ENCODE results near the gene FLT1. TPM values are rescaled to one million over a fixed set of nuclear protein-coding genes. Genes with fewer than 3 reads are reported as not detected.
A peak's percentile ranks its signal among the peaks of the same experiment; 100 is the strongest.

FLT1 gene
- total RNA-seq, 3 donors from 2014 or later, result 14.7 to 29.0 (median 18.8) TPM

- Mint-ChIP-seq H3K4me1 (ENCODE audit: low read depth) (no peaks in the 10 kb centered on the region), H3K27me3 (ENCODE audit: low read depth) (peaks cover 1% of the 10 kb centered on the region), H3K36me3 (ENCODE audit: insufficient read depth) (no peaks in the 10 kb centered on the region), H3K4me3 (no peak overlapping the region), H3K9me3 (no peaks in the 10 kb centered on the region)
- DNase-seq, result no peak
- ATAC-seq, result peak; percentile 43 to 48
Observed at GRCh38 chr13:28340272-28340793, 154.6 kb downstream of the FLT1 start.

GRCh38 chr13:28339419-28339818, 155.5 kb downstream of the FLT1 start:
- no peaks in the 10 kb centered on the region for H3K27me3 Mint-ChIP-seq (ENCODE audit: low read depth)
- H3K4me1 Mint-ChIP-seq (ENCODE audit: low read depth), result no peaks in the 10 kb centered on the region
- ATAC-seq (no peak), DNase-seq (no peak)
- no peak overlapping the region for H3K4me3 Mint-ChIP-seq
- no peaks in the 10 kb centered on the region for H3K9me3 Mint-ChIP-seq
- no peaks in the 10 kb centered on the region for H3K36me3 Mint-ChIP-seq (ENCODE audit: insufficient read depth)

GRCh38 chr13:28338742-28339141, 156.2 kb downstream of the FLT1 start:
- H3K36me3 Mint-ChIP-seq (ENCODE audit: insufficient read depth), result no peaks in the 10 kb centered on the region

GRCh38 chr13:28338006-28338574, 156.8 kb downstream of the FLT1 start:
- H3K4me1 Mint-ChIP-seq (ENCODE audit: low read depth), result no peaks in the 10 kb centered on the region
- ATAC-seq (no peak), DNase-seq (no peak)
- H3K36me3 Mint-ChIP-seq (ENCODE audit: insufficient read depth), result no peaks in the 10 kb centered on the region
- H3K9me3 Mint-ChIP-seq, result no peaks in the 10 kb centered on the region
- no peak overlapping the region for H3K4me3 Mint-ChIP-seq
- H3K27me3 Mint-ChIP-seq (ENCODE audit: low read depth), result no peaks in the 10 kb centered on the region

More at GRCh38 chr13:28338742-28339141, 156.2 kb downstream of the FLT1 start:
- Mint-ChIP-seq H3K4me3 (no peak overlapping the region), H3K27me3 (ENCODE audit: low read depth) (no peaks in the 10 kb centered on the region), H3K9me3 (no peaks in the 10 kb centered on the region), H3K4me1 (ENCODE audit: low read depth) (no peaks in the 10 kb centered on the region)
- ATAC-seq (no peak), DNase-seq (no peak)

GRCh38 chr13:28337166-28338005, 157.5 kb downstream of the FLT1 start:
- DNase-seq, result no peak
- no peaks in the 10 kb centered on the region for H3K4me1 Mint-ChIP-seq (ENCODE audit: low read depth)
- H3K36me3 Mint-ChIP-seq (ENCODE audit: insufficient read depth), result no peaks in the 10 kb centered on the region
- no peaks in the 10 kb centered on the region for H3K9me3 Mint-ChIP-seq
- H3K4me3 Mint-ChIP-seq, result no peak overlapping the region
- no peak for ATAC-seq
- H3K27me3 Mint-ChIP-seq (ENCODE audit: low read depth), result no peaks in the 10 kb centered on the region

- H3K4me1 Mint-ChIP-seq (ENCODE audit: low read depth), result no peaks in the 10 kb centered on the region
Observed at GRCh38 chr13:28336193-28336657, 158.7 kb downstream of the FLT1 start.

GRCh38 chr13:28333204-28333881, 161.6 kb downstream of the FLT1 start:
- ATAC-seq (no peak), DNase-seq (no peak)
- no peaks in the 10 kb centered on the region for H3K36me3 Mint-ChIP-seq (ENCODE audit: insufficient read depth)
- H3K27me3 Mint-ChIP-seq (ENCODE audit: low read depth), result no peaks in the 10 kb centered on the region
- H3K9me3 Mint-ChIP-seq, result no peaks in the 10 kb centered on the region
- no peaks in the 10 kb centered on the region for H3K4me1 Mint-ChIP-seq (ENCODE audit: low read depth)
- no peak overlapping the region for H3K4me3 Mint-ChIP-seq

More at GRCh38 chr13:28336193-28336657, 158.7 kb downstream of the FLT1 start:
- H3K36me3 Mint-ChIP-seq (ENCODE audit: insufficient read depth), result no peaks in the 10 kb centered on the region
- DNase-seq (no peak), ATAC-seq (no peak)
- H3K4me3 Mint-ChIP-seq, result no peak overlapping the region
- no peaks in the 10 kb centered on the region for H3K9me3 Mint-ChIP-seq
- no peaks in the 10 kb centered on the region for H3K27me3 Mint-ChIP-seq (ENCODE audit: low read depth)

- Mint-ChIP-seq H3K4me1 (ENCODE audit: low read depth) (no peaks in the 10 kb centered on the region), H3K9me3 (no peaks in the 10 kb centered on the region)
Observed at GRCh38 chr13:28329395-28330158, 165.4 kb downstream of the FLT1 start.

GRCh38 chr13:28328271-28328607, 166.7 kb downstream of the FLT1 start:
- ATAC-seq, result no peak
- H3K9me3 Mint-ChIP-seq, result no peaks in the 10 kb centered on the region
- no peak overlapping the region for H3K4me3 Mint-ChIP-seq
- no peaks in the 10 kb centered on the region for H3K4me1 Mint-ChIP-seq (ENCODE audit: low read depth)
- no peaks in the 10 kb centered on the region for H3K27me3 Mint-ChIP-seq (ENCODE audit: low read depth)
- DNase-seq, result no peak
- no peaks in the 10 kb centered on the region for H3K36me3 Mint-ChIP-seq (ENCODE audit: insufficient read depth)

More at GRCh38 chr13:28329395-28330158, 165.4 kb downstream of the FLT1 start:
- DNase-seq (no peak), ATAC-seq (no peak)
- no peak overlapping the region for H3K4me3 Mint-ChIP-seq
- no peaks in the 10 kb centered on the region for H3K27me3 Mint-ChIP-seq (ENCODE audit: low read depth)
- no peaks in the 10 kb centered on the region for H3K36me3 Mint-ChIP-seq (ENCODE audit: insufficient read depth)

- no peaks in the 10 kb centered on the region for H3K4me1 Mint-ChIP-seq (ENCODE audit: low read depth)
- H3K36me3 Mint-ChIP-seq (ENCODE audit: insufficient read depth), result no peaks in the 10 kb centered on the region
- H3K27me3 Mint-ChIP-seq (ENCODE audit: low read depth), result no peaks in the 10 kb centered on the region
- no peaks in the 10 kb centered on the region for H3K9me3 Mint-ChIP-seq
- DNase-seq (no peak), ATAC-seq (no peak)
- H3K4me3 Mint-ChIP-seq, result no peak overlapping the region
Observed at GRCh38 chr13:28327373-28328270, 167.3 kb downstream of the FLT1 start.

- no peak for DNase-seq
- no peaks in the 10 kb centered on the region for H3K27me3 Mint-ChIP-seq (ENCODE audit: low read depth)
- H3K4me3 Mint-ChIP-seq, result no peak overlapping the region
- no peak for ATAC-seq
- H3K4me1 Mint-ChIP-seq (ENCODE audit: low read depth), result no peaks in the 10 kb centered on the region
- H3K36me3 Mint-ChIP-seq (ENCODE audit: insufficient read depth), result no peaks in the 10 kb centered on the region
- no peaks in the 10 kb centered on the region for H3K9me3 Mint-ChIP-seq
Observed at GRCh38 chr13:28326056-28326455, 168.9 kb downstream of the FLT1 start.

GRCh38 chr13:28325022-28325421, 169.9 kb downstream of the FLT1 start:
- Mint-ChIP-seq H3K9me3 (no peaks in the 10 kb centered on the region), H3K27me3 (ENCODE audit: low read depth) (peaks cover 1% of the 10 kb centered on the region), H3K36me3 (ENCODE audit: insufficient read depth) (no peaks in the 10 kb centered on the region), H3K4me1 (ENCODE audit: low read depth) (no peaks in the 10 kb centered on the region), H3K4me3 (no peak overlapping the region)
- DNase-seq, result no peak
- no peak for ATAC-seq

- Mint-ChIP-seq H3K4me3 (no peak overlapping the region), H3K9me3 (no peaks in the 10 kb centered on the region), H3K27me3 (ENCODE audit: low read depth) (peaks cover 1% of the 10 kb centered on the region), H3K36me3 (ENCODE audit: insufficient read depth) (no peaks in the 10 kb centered on the region), H3K4me1 (ENCODE audit: low read depth) (no peaks in the 10 kb centered on the region)
- peak; percentile 74 to 77 for ATAC-seq
- DNase-seq, result peak; percentile 30
Observed at GRCh38 chr13:28324181-28324789, 170.6 kb downstream of the FLT1 start.
